ENCODE measurements around the gene PDE4B. TPM values are rescaled to one million over a fixed set of nuclear protein-coding genes. Genes with fewer than 3 reads are reported as not detected.

PDE4B gene
- total RNA-seq, 1 donor from 2014 or later, result 7.6 TPM

- TF ChIP-seq EZH2 (IDR thresholded peaks at IDR 0.05; ENCODE audit: insufficient read depth, low read length), result no peak
- TF ChIP-seq CTCF (IDR thresholded peaks at IDR 0.05; ENCODE audit: insufficient read depth, low read depth, low read length), result no peak
- no peaks in the 10 kb centered on the region for H3K4me1 ChIP-seq (ENCODE audit: insufficient read depth, low read length)
- H3K27me3 ChIP-seq (ENCODE audit: insufficient read depth, low read length), result no peaks in the 10 kb centered on the region
- no peak overlapping the region for H3K4me3 ChIP-seq (ENCODE audit: insufficient read depth, low read depth, low read length)
- Mint-ChIP-seq H3K27ac (ENCODE audit: unreplicated experiment) (no peak overlapping the region), H3K4me3 (ENCODE audit: unreplicated experiment) (no peak overlapping the region), H3K9me3 (ENCODE audit: unreplicated experiment) (no peaks in the 10 kb centered on the region), H3K36me3 (ENCODE audit: low read depth, unreplicated experiment) (no peaks in the 10 kb centered on the region), H3K4me1 (ENCODE audit: low read depth, unreplicated experiment) (peaks cover 6% of the 10 kb centered on the region), H3K27me3 (ENCODE audit: low read depth, unreplicated experiment) (no peaks in the 10 kb centered on the region)
- no peaks in the 10 kb centered on the region for H3K9me3 ChIP-seq (ENCODE audit: insufficient read depth, low read depth, low read length)
- no peaks in the 10 kb centered on the region for H3K79me2 ChIP-seq (ENCODE audit: insufficient read depth, low read length)
- H2AFZ ChIP-seq (ENCODE audit: low read depth, low read length), result no peak overlapping the region
- H3K4me2 ChIP-seq (ENCODE audit: low read length), result no peak overlapping the region
- FAIRE-seq (no peak), DNase-seq (ENCODE audit: low read depth) (no peak)
- H3K36me3 ChIP-seq (ENCODE audit: insufficient read depth, low read length), result no peaks in the 10 kb centered on the region
- H3K9ac ChIP-seq (ENCODE audit: low read length), result no peak overlapping the region
- no peaks in the 10 kb centered on the region for H4K20me1 ChIP-seq (ENCODE audit: insufficient read depth, low read length)
- H3K27ac ChIP-seq (ENCODE audit: low read depth, low read length), result no peak overlapping the region
Measured at GRCh38 chr1:65894738-65895605, 102.3 kb downstream of the PDE4B start.

- Mint-ChIP-seq H3K36me3 (ENCODE audit: low read depth, unreplicated experiment) (no peaks in the 10 kb centered on the region), H3K9me3 (ENCODE audit: unreplicated experiment) (no peaks in the 10 kb centered on the region), H3K4me3 (ENCODE audit: unreplicated experiment) (no peak overlapping the region), H3K4me1 (ENCODE audit: low read depth, unreplicated experiment) (peaks cover 3% of the 10 kb centered on the region), H3K27ac (ENCODE audit: unreplicated experiment) (no peak overlapping the region), H3K27me3 (ENCODE audit: low read depth, unreplicated experiment) (no peaks in the 10 kb centered on the region)
- no peaks in the 10 kb centered on the region for H3K9me3 ChIP-seq (ENCODE audit: insufficient read depth, low read depth, low read length)
- H3K27ac ChIP-seq (ENCODE audit: low read depth, low read length), result no peak overlapping the region
- H3K27me3 ChIP-seq (ENCODE audit: insufficient read depth, low read length), result no peaks in the 10 kb centered on the region
- no peaks in the 10 kb centered on the region for H3K79me2 ChIP-seq (ENCODE audit: insufficient read depth, low read length)
- H3K4me3 ChIP-seq (ENCODE audit: insufficient read depth, low read depth, low read length), result no peak overlapping the region
- H2AFZ ChIP-seq (ENCODE audit: low read depth, low read length), result no peak overlapping the region
- no peak for TF ChIP-seq CTCF (IDR thresholded peaks at IDR 0.05; ENCODE audit: insufficient read depth, low read depth, low read length)
- no peak for TF ChIP-seq EZH2 (IDR thresholded peaks at IDR 0.05; ENCODE audit: insufficient read depth, low read length)
- DNase-seq (ENCODE audit: low read depth) (peak; percentile 41), FAIRE-seq (no peak)
- no peaks in the 10 kb centered on the region for H3K4me1 ChIP-seq (ENCODE audit: insufficient read depth, low read length)
- no peak overlapping the region for H3K9ac ChIP-seq (ENCODE audit: low read length)
- no peaks in the 10 kb centered on the region for H4K20me1 ChIP-seq (ENCODE audit: insufficient read depth, low read length)
- no peaks in the 10 kb centered on the region for H3K36me3 ChIP-seq (ENCODE audit: insufficient read depth, low read length)
- H3K4me2 ChIP-seq (ENCODE audit: low read length), result no peak overlapping the region
Measured at GRCh38 chr1:65896721-65897120, 104.0 kb downstream of the PDE4B start.

GRCh38 chr1:65897485-65897884, 104.8 kb downstream of the PDE4B start:
- H3K4me1 ChIP-seq (ENCODE audit: insufficient read depth, low read length), result no peaks in the 10 kb centered on the region
- H3K4me3 Mint-ChIP-seq (ENCODE audit: unreplicated experiment), result no peak overlapping the region
- no peaks in the 10 kb centered on the region for H3K27me3 Mint-ChIP-seq (ENCODE audit: low read depth, unreplicated experiment)
- TF ChIP-seq EZH2 (IDR thresholded peaks at IDR 0.05; ENCODE audit: insufficient read depth, low read length), result no peak
- TF ChIP-seq CTCF (IDR thresholded peaks at IDR 0.05; ENCODE audit: insufficient read depth, low read depth, low read length), result no peak
- no peaks in the 10 kb centered on the region for H3K36me3 ChIP-seq (ENCODE audit: insufficient read depth, low read length)
- no peak overlapping the region for H3K9ac ChIP-seq (ENCODE audit: low read length)
- H3K79me2 ChIP-seq (ENCODE audit: insufficient read depth, low read length), result no peaks in the 10 kb centered on the region
- H4K20me1 ChIP-seq (ENCODE audit: insufficient read depth, low read length), result no peaks in the 10 kb centered on the region
- no peaks in the 10 kb centered on the region for H3K9me3 ChIP-seq (ENCODE audit: insufficient read depth, low read depth, low read length)
- H3K27ac Mint-ChIP-seq (ENCODE audit: unreplicated experiment), result no peak overlapping the region
- FAIRE-seq (no peak), DNase-seq (ENCODE audit: low read depth) (no peak)
- H3K27ac ChIP-seq (ENCODE audit: low read depth, low read length), result no peak overlapping the region
- no peak overlapping the region for H2AFZ ChIP-seq (ENCODE audit: low read depth, low read length)
- H3K27me3 ChIP-seq (ENCODE audit: insufficient read depth, low read length), result no peaks in the 10 kb centered on the region
- no peaks in the 10 kb centered on the region for H3K9me3 Mint-ChIP-seq (ENCODE audit: unreplicated experiment)
- H3K36me3 Mint-ChIP-seq (ENCODE audit: low read depth, unreplicated experiment), result no peaks in the 10 kb centered on the region
- H3K4me2 ChIP-seq (ENCODE audit: low read length), result no peak overlapping the region
- H3K4me1 Mint-ChIP-seq (ENCODE audit: low read depth, unreplicated experiment), result peaks cover 3% of the 10 kb centered on the region
- H3K4me3 ChIP-seq (ENCODE audit: insufficient read depth, low read depth, low read length), result no peak overlapping the region
